K562 (cell line): ENCODE measurements around the gene UBE2D3. TPM values are rescaled to one million over a fixed set of nuclear protein-coding genes. Genes with fewer than 3 reads are reported as not detected.

Source experiments
- ATAC-seq: fragments of 200-7000 bp; cut with Tn5 transposase; 3 replicates; pipeline ENCODE4 v1.9.1; 2020; ENCODE audit warnings: moderate library complexity
- BruUV-seq: library from RNA; stranded (reverse); fragments of 400-500 nt; replicated peaks from 2 replicates; lab custom pipeline; 2021; lab: Mats Ljungman, UMichigan
- CTCF ChIA-PET: fragments of 300-600 bp; formaldehyde crosslinking; extraction: SDS; loops from one replicate; lab custom pipeline; 2021; ENCODE audit warnings: low intra/inter-chr PET ratio; lab: Yijun Ruan, JAX
- POLR2A ChIA-PET: fragments of 300-600, 350-650 bp; sonication (Branson Sonifier 250); formaldehyde crosslinking; extraction: SDS; loops from one replicate; lab custom pipeline; 2021; ENCODE audit warnings: antibody characterized with exemption, inconsistent platforms; lab: Yijun Ruan, JAX
- DNase-seq, 4 experiments: peaks; one replicate each; pipeline versions ENCODE4 v3.0.0 to v3.0.0-alpha.2; 2011 to 2018; ENCODE audit warnings: low spot score in 3 of 4, mixed read lengths in 3 of 4; ENCODE audit errors: extremely low read depth in 1 of 4
- FAIRE-seq: peaks from 2 replicates; lab custom pipeline; 2011; peaks lifted over from hg19 to GRCh38; lab: Jason Lieb, UNC
- H2AFZ ChIP-seq: 2 replicates; pipeline ENCODE4 v1.6.0; 2011; ENCODE audit warnings: low read depth, low read length, control low read depth, inconsistent platforms
- H3K27ac ChIP-seq: fragments of 200-600 bp; 3 replicates; pipeline ENCODE4 v1.8.0; 2011; ENCODE audit warnings: low read depth, mild to moderate bottlenecking, control low read depth, inconsistent platforms, low read length, moderate library complexity, mixed read lengths; ENCODE audit errors: extremely low read depth
- H3K27me3 ChIP-seq, 2 experiments: fragments of 300-600 bp in 1 of 2; 2 replicates in 1 of 2; 3 replicates in 1 of 2; pipeline versions ENCODE4 v1.6.0 to v1.8.0; 2011; ENCODE audit warnings: inconsistent platforms in 2 of 2, low read length in 2 of 2, mild to moderate bottlenecking in 1 of 2, mixed read lengths in 1 of 2, moderate library complexity in 1 of 2; ENCODE audit not compliant: control insufficient read depth in 2 of 2, insufficient read depth in 2 of 2
- H3K36me3 ChIP-seq: fragments of 300-600 bp; 3 replicates; pipeline ENCODE4 v1.8.0; 2011; ENCODE audit warnings: mild to moderate bottlenecking, low read length, inconsistent platforms; ENCODE audit not compliant: control insufficient read depth, insufficient read depth
- H3K4me1 ChIP-seq, 2 experiments: fragments of 200-600 bp in 1 of 2; replicated peaks in 1 of 2; 2 replicates in 1 of 2; 3 replicates in 1 of 2; pipeline versions ENCODE4 v1.5.1 to v1.8.0; 2011; ENCODE audit warnings: inconsistent platforms in 2 of 2, low read length in 2 of 2, mild to moderate bottlenecking in 1 of 2, mixed read lengths in 1 of 2, moderate library complexity in 1 of 2; ENCODE audit not compliant: control insufficient read depth in 2 of 2, insufficient read depth in 2 of 2
- H3K4me2 ChIP-seq: 2 replicates; pipeline ENCODE4 v1.6.1; 2011; ENCODE audit warnings: low read length, control low read depth, inconsistent platforms, mixed read lengths; ENCODE audit not compliant: insufficient read depth
- H3K4me3 ChIP-seq: fragments of 200-600 bp; sonication (generic), shearing (Covaris generic); 2 replicates; pipeline ENCODE4 v1.5.1; 2016; ENCODE audit warnings: control low read depth, inconsistent platforms
- H3K79me2 ChIP-seq: fragments of 200-600 bp; 3 replicates; pipeline ENCODE4 v1.8.0; 2011; ENCODE audit warnings: low read length, inconsistent platforms; ENCODE audit not compliant: control insufficient read depth, insufficient read depth
- H3K9ac ChIP-seq, 2 experiments: 2 replicates each; pipeline versions ENCODE4 v1.6.0 to v1.6.1; 2011; ENCODE audit warnings: low read depth in 2 of 2, low read length in 2 of 2, control low read depth in 1 of 2, inconsistent platforms in 1 of 2, mild to moderate bottlenecking in 1 of 2, mixed read lengths in 1 of 2; ENCODE audit not compliant: insufficient read depth in 1 of 2
- H3K9me1 ChIP-seq: one replicate; pipeline ENCODE4 v1.6.0; 2011; ENCODE audit warnings: inconsistent platforms, mild to moderate bottlenecking, low read length, moderate library complexity; ENCODE audit not compliant: control insufficient read depth, insufficient read depth
- H3K9me3 ChIP-seq: replicated peaks from 2 replicates; pipeline ENCODE4 v1.5.1; 2011; ENCODE audit warnings: low read depth, low read length, inconsistent platforms; ENCODE audit not compliant: control insufficient read depth, insufficient read depth
- H4K20me1 ChIP-seq: replicated peaks from 2 replicates; pipeline ENCODE4 v1.6.1; 2011; ENCODE audit warnings: low read length, inconsistent platforms, mixed read lengths; ENCODE audit not compliant: control insufficient read depth, insufficient read depth
- ATF3 ChIP-seq, 2 experiments: fragments of 450-650 bp in 1 of 2; sonication (generic) in 1 of 2; formaldehyde crosslinking in 1 of 2; IDR thresholded peaks in 1 of 2; conservative IDR thresholded peaks in 1 of 2; 2 replicates each; pipeline versions ENCODE4 v1.6.1 to v1.8.1; 2016 to 2023; ENCODE audit warnings: mild to moderate bottlenecking in 2 of 2, moderate library complexity in 2 of 2, inconsistent platforms in 1 of 2, missing genetic modification reagents in 1 of 2
- MBD1 ChIP-seq: fragments of 250-450 bp; sonication (Bioruptor Pico); IDR thresholded peaks from 2 replicates; pipeline ENCODE4 v1.8.0; 2022; ENCODE audit warnings: inconsistent platforms
- NFE2 ChIP-seq: IDR thresholded peaks from 2 replicates; pipeline ENCODE4 v1.6.1; 2014; ENCODE audit warnings: antibody characterized with exemption, low read depth
- TOE1 ChIP-seq, 2 experiments: fragments of 450-650 bp in 1 of 2; sonication (generic) in 1 of 2; formaldehyde crosslinking in 1 of 2; IDR thresholded peaks; 2 replicates each; pipeline versions ENCODE4 v1.7.1 to v1.8.0; 2016 to 2022; ENCODE audit warnings: borderline replicate concordance in 2 of 2, mild to moderate bottlenecking in 2 of 2, antibody characterized with exemption in 1 of 2, inconsistent platforms in 1 of 2, low read depth in 1 of 2, missing genetic modification reagents in 1 of 2, moderate library complexity in 1 of 2
- ZNF143 ChIP-seq: sonication (generic); formaldehyde crosslinking; IDR thresholded peaks from 2 replicates; pipeline ENCODE4 v1.9.0; 2022; ENCODE audit warnings: mild to moderate bottlenecking, missing genetic modification reagents
- ZNF445 ChIP-seq: fragments of 250-450 bp; sonication (Bioruptor Pico); IDR thresholded peaks from 2 replicates; pipeline ENCODE4 v1.4.0; 2020; ENCODE audit warnings: low read depth, mild to moderate bottlenecking, moderate library complexity
- WGBS: fragments of 100-300 bp; shearing (Covaris generic); methylation state at CpG from one replicate; pipeline ENCODE4 v1.1.6; 2016; ENCODE audit warnings: low coverage, mixed read lengths; ENCODE audit not compliant: insufficient coverage; ENCODE audit errors: missing lambda C conversion rate; 5-methylcytosine and 5-hydroxymethylcytosine counted together
- in situ Hi-C: fragments of 300-500 bp; cut with MboI; formaldehyde crosslinking; loops from 4 replicates; pipeline ENCODE4 v1.15.0; 2018; ENCODE audit warnings: inconsistent platforms, mixed read lengths
- intact Hi-C: fragments of 100-400 bp; cut with micrococcal nuclease; formaldehyde crosslinking; loops from 2 replicates; pipeline ENCODE4 v1.14.2; 2022
- polyA plus RNA-seq, 8 experiments: library from polyadenylated mRNA; depleted of rRNA in 4 of 8; stranded (reverse) in 5 of 8; unstranded in 3 of 8; fragments of >200 nt; fragmentation: Nextera tagmentation in 2 of 8; fragmentation: Illumina TruSeq in 1 of 8; extraction: Ambion mirVana in 2 of 8; extraction: Trizol in 1 of 8; gene quantifications; 2 replicates each; pipeline versions ENCODE4 v1.2.1 to v1.2.3, GENCODE V29; 2011 to 2014; ENCODE audit warnings: inconsistent platforms in 1 of 8, missing spikeins in 1 of 8
- total RNA-seq, 7 experiments: library from RNA; depleted of rRNA in 6 of 7; stranded (reverse); fragments of >200 nt in 6 of 7; fragmentation: Illumina TruSeq in 2 of 7; extraction: Trizol in 2 of 7; gene quantifications; 2 replicates each; pipeline versions ENCODE4 v1.2.1 to v1.2.3, GENCODE V29; 2011 to 2021; ENCODE audit warnings: low replicate concordance in 1 of 7

UBE2D3 gene
- total and polyA plus RNA-seq, 9 of the 15 experiments (the other 6 are each of a cell fraction or from before 2014, with no cell fraction given) = 191 to 618 (median 292) TPM

- TF ChIP-seq ZNF445 (CRISPR knock-in tag) (no peak), MBD1 (CRISPR knock-in tag) (no peak), ZNF143 (CRISPR knock-in tag) (no peak)
- TF ChIP-seq, all 486 proteins: peak for 0
Observed at GRCh38 chr4:102786279-102786678, 41.1 kb downstream of the UBE2D3 start (continued).

GRCh38 chr4:102783006-102783405 is 44.3 kb downstream of the UBE2D3 start:
- Histone ChIP-seq H2AFZ (no peak overlapping the region), H3K79me2 (no peaks in the 10 kb centered on the region), H3K4me2 (no peak overlapping the region), H3K9ac (no peak overlapping the region), H3K9me1 (no peaks in the 10 kb centered on the region), H3K36me3 (no peaks in the 10 kb centered on the region; the same call in 2 of the 3 replicates), H4K20me1 (no peaks in the 10 kb centered on the region), H3K9me3 (no peaks in the 10 kb centered on the region), H3K27me3 (no peaks in the 10 kb centered on the region), H3K4me1 (peaks cover 7 to 18% of the 10 kb centered on the region in 2 experiments; a peak in 3 of 5 replicates), H3K27ac (no peak overlapping the region), H3K4me3 (no peak overlapping the region)
- POLR2A ChIA-PET = interaction anchor here (0.7 kb wide), 1 partner anchor 10 kb away, joined by 3 read pairs; no protein-coding TSS in a partner anchor
- CTCF ChIA-PET = no interaction called here
- no TSS peak for BruUV-seq
- TF ChIP-seq TOE1 (IDR thresholded peaks at IDR 0.05; ENCODE audit: borderline replicate concordance) (no peak), TOE1 (CRISPR knock-in tag; IDR thresholded peaks at IDR 0.05; ENCODE audit: borderline replicate concordance, low read depth) (no peak), ATF3 (IDR thresholded peaks at IDR 0.05) (0 out of 2 replicates have a peak, but pooled peaks have one; percentile 38), ATF3 (CRISPR knock-in tag; conservative IDR thresholded peaks at IDR 0.05) (no peak), NFE2 (no peak)
- FAIRE-seq (no peak), DNase-seq (no peak), ATAC-seq (no peak)
- intact Hi-C loops (no loop called here), in situ Hi-C loops (no loop called here)
- WGBS = 15% methylated on average over 2 of the region's 2 CpGs
